ENCODE results near the gene DHRS4. TPM values are rescaled to one million over a fixed set of nuclear protein-coding genes. Genes with fewer than 3 reads are reported as not detected.
"Not testable (repeated sequence)": the region's sequence is repeated elsewhere in the genome, so short reads cannot be mapped to it uniquely, and the experiment has no call there.

DHRS4 gene
- total RNA-seq, 2 donors from 2014 or later = 18.0 to 20.6 TPM

GRCh38 chr14:24011051-24011450, 57.5 kb downstream of the DHRS4 start:
- TF ChIP-seq, protein P1, sequence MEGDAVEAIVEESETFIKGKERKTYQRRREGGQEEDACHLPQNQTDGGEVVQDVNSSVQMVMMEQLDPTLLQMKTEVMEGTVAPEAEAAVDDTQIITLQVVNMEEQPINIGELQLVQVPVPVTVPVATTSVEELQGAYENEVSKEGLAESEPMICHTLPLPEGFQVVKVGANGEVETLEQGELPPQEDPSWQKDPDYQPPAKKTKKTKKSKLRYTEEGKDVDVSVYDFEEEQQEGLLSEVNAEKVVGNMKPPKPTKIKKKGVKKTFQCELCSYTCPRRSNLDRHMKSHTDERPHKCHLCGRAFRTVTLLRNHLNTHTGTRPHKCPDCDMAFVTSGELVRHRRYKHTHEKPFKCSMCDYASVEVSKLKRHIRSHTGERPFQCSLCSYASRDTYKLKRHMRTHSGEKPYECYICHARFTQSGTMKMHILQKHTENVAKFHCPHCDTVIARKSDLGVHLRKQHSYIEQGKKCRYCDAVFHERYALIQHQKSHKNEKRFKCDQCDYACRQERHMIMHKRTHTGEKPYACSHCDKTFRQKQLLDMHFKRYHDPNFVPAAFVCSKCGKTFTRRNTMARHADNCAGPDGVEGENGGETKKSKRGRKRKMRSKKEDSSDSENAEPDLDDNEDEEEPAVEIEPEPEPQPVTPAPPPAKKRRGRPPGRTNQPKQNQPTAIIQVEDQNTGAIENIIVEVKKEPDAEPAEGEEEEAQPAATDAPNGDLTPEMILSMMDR (IDR thresholded peaks at IDR 0.05) = no peak

DNA sequence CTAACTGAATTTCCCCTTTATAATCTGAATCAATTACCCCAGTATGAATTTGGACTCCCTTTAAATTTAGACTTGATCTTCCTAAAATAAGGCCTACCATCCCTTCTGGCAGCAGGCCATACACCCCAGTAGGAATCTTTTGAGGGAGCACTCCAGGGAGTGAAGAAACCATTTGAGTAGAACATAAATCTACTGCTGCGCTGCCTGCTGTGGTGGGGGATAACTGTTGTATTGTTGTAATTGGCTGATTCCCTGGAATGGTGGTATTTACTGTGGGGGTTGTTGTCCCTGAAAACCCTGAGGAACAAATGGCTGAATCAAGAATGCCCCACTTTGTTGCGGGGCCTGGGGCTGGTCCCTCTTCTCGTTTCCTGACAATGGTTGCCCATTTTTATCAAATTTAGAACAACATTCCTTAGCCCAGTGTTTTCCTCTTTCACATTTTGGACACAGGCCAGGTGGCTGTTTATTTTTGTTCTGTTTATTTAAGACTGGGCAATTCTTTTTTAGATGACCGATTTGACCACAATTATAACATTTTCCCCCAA, 59.2 kb downstream of the DHRS4 start:
- ATAC-seq (ENCODE audit: insufficient number of reproducible peaks, low FRiP score, low read depth) = not testable (repeated sequence)

More at GRCh38 chr14:24011051-24011450, 57.5 kb downstream of the DHRS4 start:
- Histone ChIP-seq H3K4me3 (no peak overlapping the region), H3K4me1 (ENCODE audit: control insufficient read depth in 1 of 2, low read depth in 2 of 2) (peaks cover 0 to 19% of the 10 kb centered on the region in 2 donors), H3K36me3 (no peaks in the 10 kb centered on the region), H3K9me3 (no peaks in the 10 kb centered on the region), H3K27ac (no peak overlapping the region), H3K27me3 (replicated peaks; ENCODE audit: insufficient read depth) (no peaks in the 10 kb centered on the region)
- ATAC-seq (ENCODE audit: insufficient number of reproducible peaks, low FRiP score, low read depth) = no peak
- no peak for DNase-seq (ENCODE audit: low spot score)

DNA sequence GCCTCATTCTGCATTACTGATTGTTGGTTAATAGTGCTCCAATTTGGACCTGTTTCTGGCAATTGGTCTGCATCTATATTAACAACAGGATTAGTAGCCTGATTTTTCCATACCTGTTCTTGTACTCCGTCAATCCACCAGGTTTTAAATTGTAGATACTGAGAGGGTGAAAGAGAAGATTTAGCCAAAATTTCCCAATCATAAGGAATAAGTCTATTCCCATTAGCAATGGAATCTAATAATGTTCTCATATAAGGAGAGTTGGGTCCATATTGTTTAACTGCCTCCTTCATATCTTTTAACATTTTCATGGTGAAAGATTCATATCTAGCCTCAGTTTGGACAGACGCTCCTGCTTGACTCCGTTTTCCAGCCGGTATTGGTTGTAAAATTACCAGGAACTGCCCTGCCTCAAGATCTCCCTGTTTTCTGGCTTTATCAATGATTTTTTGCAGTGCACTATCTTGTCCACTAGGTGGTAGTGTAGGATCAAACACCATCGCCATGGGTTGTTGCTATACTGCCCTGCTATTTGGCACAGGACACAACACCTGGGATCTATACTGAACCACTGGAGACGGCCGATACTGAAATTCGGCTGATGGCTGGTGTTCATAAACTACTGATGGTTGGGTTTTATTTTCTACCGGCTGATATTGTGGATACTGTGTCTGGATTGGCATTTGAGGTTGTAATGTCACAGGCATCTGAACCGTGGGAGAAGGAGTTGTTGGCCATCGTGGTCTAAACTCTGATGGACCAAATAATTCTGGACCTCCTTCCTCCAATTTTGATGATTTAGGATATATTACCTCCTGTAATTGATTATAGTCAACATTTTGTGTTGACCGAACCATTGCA, 60.3 kb downstream of the DHRS4 start:
- Histone ChIP-seq H3K27ac (no peak overlapping the region), H3K4me1 (ENCODE audit: control insufficient read depth in 1 of 2, low read depth in 2 of 2) (peaks cover 0 to 19% of the 10 kb centered on the region in 2 donors), H3K4me3 (no peak overlapping the region), H3K36me3 (no peaks in the 10 kb centered on the region), H3K27me3 (replicated peaks; ENCODE audit: insufficient read depth) (no peaks in the 10 kb centered on the region), H3K9me3 (no peaks in the 10 kb centered on the region)
- DNase-seq (ENCODE audit: low spot score) = no peak
- ATAC-seq (ENCODE audit: insufficient number of reproducible peaks, low FRiP score, low read depth) = no peak
- TF ChIP-seq, protein P1 (IDR thresholded peaks at IDR 0.05) = peak; percentile 90

More for the DNA sequence above, 59.2 kb downstream of the DHRS4 start:
- H3K36me3 ChIP-seq; DNase-seq (ENCODE audit: low spot score); H3K27ac ChIP-seq; H3K9me3 ChIP-seq; H3K27me3 ChIP-seq (replicated peaks; ENCODE audit: insufficient read depth); H3K4me3 ChIP-seq: not testable (repeated sequence)
- peaks cover 0 to 19% of the 10 kb centered on the region in 2 donors for H3K4me1 ChIP-seq (ENCODE audit: control insufficient read depth in 1 of 2, low read depth in 2 of 2)

DNA sequence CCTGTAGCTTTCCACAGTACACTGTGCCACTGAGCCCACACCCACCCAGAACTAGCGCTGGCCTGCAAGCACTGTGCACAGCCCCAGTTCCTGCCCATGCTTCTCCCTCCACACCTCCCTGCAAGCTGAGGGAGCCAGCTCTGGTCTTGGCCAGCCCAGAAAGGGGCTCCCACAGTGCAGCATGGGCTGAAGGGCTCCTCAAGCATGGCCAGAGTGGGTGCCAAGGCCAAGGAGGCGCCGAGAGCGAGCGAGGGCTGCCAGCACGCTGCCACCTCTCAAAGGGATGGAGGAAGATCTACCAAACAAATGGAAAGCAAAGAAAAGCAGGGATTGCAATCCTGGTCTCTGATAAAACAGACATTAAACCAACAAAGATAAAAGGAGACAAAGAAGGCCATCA, 62.2 kb downstream of the DHRS4 start:
- ATAC-seq (ENCODE audit: insufficient number of reproducible peaks, low FRiP score, low read depth); H3K36me3 ChIP-seq; H3K27ac ChIP-seq; H3K27me3 ChIP-seq (replicated peaks; ENCODE audit: insufficient read depth); H3K9me3 ChIP-seq; DNase-seq (ENCODE audit: low spot score); H3K4me3 ChIP-seq: not testable (repeated sequence)
- H3K4me1 ChIP-seq (ENCODE audit: control insufficient read depth in 1 of 2, low read depth in 2 of 2) = peaks cover 0 to 19% of the 10 kb centered on the region in 2 donors

Other genes starting within 250 kb of the DHRS4 start
- gene DHRS4L2, start 35.2 kb downstream of the DHRS4 start, total RNA-seq = 1 to 10 TPM; 5.5 to 6.9 TPM
- under 1 TPM in 1 of 2 donors, not detected in 1; 0.14 TPM for gene CARMIL3, start 98.2 kb downstream of the DHRS4 start, total RNA-seq
- 1 to 10 TPM; 1.3 to 2.4 TPM for gene CPNE6, start 117.8 kb downstream of the DHRS4 start, total RNA-seq
- gene PCK2, start 140.5 kb downstream of the DHRS4 start, total RNA-seq = 10 to 100 TPM; 11.4 to 16.9 TPM
- gene DCAF11, start 161.0 kb downstream of the DHRS4 start, total RNA-seq = 10 to 100 TPM; 52.8 to 54.2 TPM
- gene NRL, start 161.2 kb downstream of the DHRS4 start, total RNA-seq = 1 to 10 TPM in 1 of 2 donors, under 1 TPM in 1; 0.92 to 6.1 TPM
- gene FITM1, start 176.9 kb downstream of the DHRS4 start, total RNA-seq = under 1 TPM in 1 of 2 donors, not detected in 1; 0.78 TPM
- 10 to 100 TPM; 61.2 to 84.5 TPM for gene PSME1, start 182.4 kb downstream of the DHRS4 start, total RNA-seq
- 10 to 100 TPM in 1 of 2 donors, 1 to 10 TPM in 1; 4.9 to 18.6 TPM for gene EMC9, start 187.8 kb downstream of the DHRS4 start, total RNA-seq
- gene PSME2, start 192.8 kb downstream of the DHRS4 start, total RNA-seq = 10 to 100 TPM; 24.6 to 28.8 TPM
- gene RNF31, start 193.7 kb downstream of the DHRS4 start, total RNA-seq = 10 to 100 TPM; 60.4 to 94.6 TPM
- gene IRF9, start 207.5 kb downstream of the DHRS4 start, total RNA-seq = 10 to 100 TPM; 74.8 to 86.1 TPM
- gene REC8, start 218.3 kb downstream of the DHRS4 start, total RNA-seq = 10 to 100 TPM; 13.1 to 23.6 TPM
- 10 to 100 TPM; 19.9 to 64.6 TPM for gene IPO4, start 235.0 kb downstream of the DHRS4 start, total RNA-seq
- 10 to 100 TPM; 51.8 to 81.9 TPM for gene TM9SF1, start 241.7 kb downstream of the DHRS4 start, total RNA-seq

All from thoracic aorta (tissue), 2 donors.